Measurements from ENCODE around the gene TLE5.

- TF ChIP-seq POLR2A (IDR thresholded peaks at IDR 0.05) (no peak), CTCF (IDR thresholded peaks at IDR 0.05) (no peak)
Measured at GRCh38 chr19:3033595-3034405, 28.5 kb downstream of the TLE5 start.
